IPS-18a (cell line): ENCODE measurements around the gene ERCC6L2.

Source experiments
- H3K27ac ChIP-seq: one replicate; pipeline ENCODE4 v1.5.1; 2013; ENCODE audit warnings: low read length
- H3K27me3 ChIP-seq: one replicate; pipeline ENCODE4 v1.6.1; 2013; ENCODE audit warnings: mild to moderate bottlenecking, low read length; ENCODE audit not compliant: control insufficient read depth, insufficient read depth
- H3K36me3 ChIP-seq: one replicate; pipeline ENCODE4 v1.6.1; 2013; ENCODE audit warnings: low read depth, low read length; ENCODE audit not compliant: control insufficient read depth
- H3K4me1 ChIP-seq: one replicate; pipeline ENCODE4 v1.6.1; 2013; ENCODE audit warnings: low read depth, low read length; ENCODE audit not compliant: control insufficient read depth
- H3K4me3 ChIP-seq: one replicate; pipeline ENCODE4 v1.5.1; 2013; ENCODE audit warnings: low read length
- H3K9ac ChIP-seq: one replicate; pipeline ENCODE4 v1.6.1; 2013; ENCODE audit warnings: mild to moderate bottlenecking, low read length, moderate library complexity
- H3K9me3 ChIP-seq: one replicate; pipeline ENCODE4 v1.6.1; 2013; ENCODE audit warnings: low read depth, low read length; ENCODE audit not compliant: control insufficient read depth

Gene ERCC6L2

DNA sequence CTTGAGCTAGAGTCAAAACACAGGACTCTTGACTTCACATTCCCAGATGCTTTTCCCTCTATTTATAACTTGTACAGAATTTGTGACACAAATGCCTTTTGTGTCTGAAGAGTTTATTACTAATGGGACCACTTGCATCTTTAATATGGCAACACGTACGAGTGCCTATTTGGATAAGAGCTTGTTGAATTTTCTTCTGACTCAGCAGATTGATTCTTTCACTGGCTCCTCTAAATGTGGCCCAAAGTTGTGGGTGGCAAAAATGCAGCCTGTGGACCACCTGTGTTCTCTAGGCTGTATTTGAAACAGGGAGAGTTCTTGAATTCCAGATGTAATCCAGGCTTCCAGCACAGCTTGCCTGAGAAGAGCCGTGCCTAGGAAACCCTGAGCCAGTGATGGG lies 34.1 kb upstream of the ERCC6L2 start:
- Histone ChIP-seq H3K9ac (no peak overlapping the region), H3K9me3 (no peaks in the 10 kb centered on the region), H3K4me1 (no peaks in the 10 kb centered on the region), H3K36me3 (no peaks in the 10 kb centered on the region), H3K4me3 (no peak overlapping the region), H3K27ac (no peak overlapping the region), H3K27me3 (no peaks in the 10 kb centered on the region)

DNA sequence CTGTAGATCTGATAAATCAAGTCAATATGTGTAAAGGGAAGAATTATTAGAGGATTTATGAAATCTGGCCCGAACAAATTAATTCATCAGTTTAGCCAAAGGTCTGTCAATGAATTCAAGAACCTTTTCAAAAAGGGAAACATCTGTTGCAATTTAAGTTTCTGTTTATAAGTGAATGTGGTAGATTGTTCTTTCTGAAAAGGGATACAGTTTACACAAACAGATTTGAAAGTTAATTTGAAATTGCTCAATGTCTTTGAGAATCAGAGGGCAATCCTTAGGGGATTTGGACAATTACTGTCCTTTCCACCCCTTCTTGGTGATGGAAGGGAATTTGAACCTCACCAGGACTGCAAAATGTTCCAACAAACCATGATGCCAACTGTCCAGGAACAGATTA lies 29.7 kb upstream of the ERCC6L2 start:
- no peaks in the 10 kb centered on the region for H3K36me3 ChIP-seq
- no peaks in the 10 kb centered on the region for H3K4me1 ChIP-seq
- H3K4me3 ChIP-seq = no peak overlapping the region
- no peaks in the 10 kb centered on the region for H3K9me3 ChIP-seq
- H3K27me3 ChIP-seq = no peaks in the 10 kb centered on the region
- no peak overlapping the region for H3K27ac ChIP-seq
- no peak overlapping the region for H3K9ac ChIP-seq

- Histone ChIP-seq H3K27ac (no peak overlapping the region), H3K4me1 (no peaks in the 10 kb centered on the region), H3K4me3 (no peak overlapping the region), H3K27me3 (no peaks in the 10 kb centered on the region), H3K9me3 (no peaks in the 10 kb centered on the region), H3K36me3 (no peaks in the 10 kb centered on the region), H3K9ac (no peak overlapping the region)
These were observed 26.7 kb upstream of the ERCC6L2 start for GRCh38 chr9:95848764-95849163.

DNA sequence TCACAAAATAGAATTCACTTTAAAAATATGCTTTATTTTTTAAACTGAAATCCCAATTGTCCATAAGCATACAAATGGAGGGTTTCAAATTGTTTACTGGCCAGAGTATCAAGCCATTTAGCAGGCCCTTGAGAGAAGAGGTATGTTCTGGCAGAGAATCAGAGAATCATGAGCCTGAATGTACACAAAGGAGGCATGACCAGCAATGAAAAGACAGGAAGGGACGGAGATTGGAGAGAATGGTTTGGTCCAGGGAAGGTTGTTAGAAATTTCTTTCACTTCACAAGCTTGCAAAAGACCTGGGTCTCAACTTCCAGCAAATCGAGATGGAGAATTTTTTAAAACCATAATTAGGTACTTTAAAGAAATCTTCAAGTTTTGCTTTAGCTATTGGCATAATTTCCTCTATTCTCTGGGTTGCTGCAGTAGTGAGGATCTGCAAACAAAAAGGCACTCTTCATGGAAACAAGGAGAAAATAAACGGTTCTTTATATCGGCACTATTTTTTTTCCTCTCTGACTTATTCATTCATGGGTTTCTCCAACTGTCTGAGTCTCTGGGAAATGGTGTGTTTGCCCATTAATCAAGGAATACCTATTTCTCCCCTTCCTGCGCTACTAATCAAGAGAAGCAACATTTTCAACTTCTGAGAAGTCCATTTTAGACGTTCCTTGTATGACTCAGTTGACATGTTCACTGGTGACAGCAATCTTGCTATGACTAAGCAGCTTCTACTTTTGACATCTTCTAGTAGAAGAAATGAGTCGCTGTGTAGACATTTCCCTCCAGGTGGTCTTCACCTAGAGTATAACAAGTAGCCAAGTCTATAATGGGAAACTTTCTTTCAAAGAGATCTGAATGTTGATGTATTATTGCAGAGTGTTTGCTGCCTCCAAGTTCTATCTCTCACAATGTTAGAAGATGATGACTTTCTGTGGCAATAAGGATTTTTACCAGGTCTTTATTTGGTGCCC lies 23.1 kb upstream of the ERCC6L2 start:
- no peak overlapping the region for H3K27ac ChIP-seq

DNA sequence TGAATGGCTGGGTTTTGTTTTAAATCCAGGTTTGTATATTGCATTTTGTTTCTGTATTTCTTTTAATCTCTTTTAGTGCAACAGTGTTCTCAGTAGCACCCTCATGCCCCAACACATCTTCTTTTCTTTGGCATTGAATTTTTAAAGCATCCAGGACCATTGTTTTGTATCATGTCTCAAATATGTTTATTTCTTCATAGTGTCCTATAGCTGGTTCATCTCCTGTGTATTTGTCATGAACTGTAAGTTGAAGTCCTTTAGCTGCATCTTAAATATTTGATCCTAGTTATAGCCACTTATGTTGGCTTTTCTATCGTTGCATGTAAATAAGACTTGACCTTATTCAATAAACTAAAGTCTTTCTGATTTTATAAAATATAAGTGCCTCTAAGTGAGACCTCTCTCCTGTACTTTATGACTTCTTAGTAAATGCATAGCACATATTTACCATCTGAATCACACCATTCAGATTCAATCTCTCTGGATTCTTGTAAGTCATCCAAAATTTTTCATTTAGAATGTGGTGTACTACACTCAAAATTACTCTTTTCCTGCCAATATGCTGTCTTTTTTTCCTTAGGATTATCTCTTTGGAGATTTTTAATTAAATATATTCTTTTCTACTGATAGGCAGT lies 21.0 kb upstream of the ERCC6L2 start:
- no peak overlapping the region for H3K4me3 ChIP-seq
- peaks cover 7% of the 10 kb centered on the region for H3K4me1 ChIP-seq
- no peaks in the 10 kb centered on the region for H3K36me3 ChIP-seq
- H3K9me3 ChIP-seq = no peaks in the 10 kb centered on the region
- H3K9ac ChIP-seq = no peak overlapping the region
- H3K27me3 ChIP-seq = no peaks in the 10 kb centered on the region
- no peak overlapping the region for H3K27ac ChIP-seq

More for the DNA sequence above, 23.1 kb upstream of the ERCC6L2 start:
- Histone ChIP-seq H3K4me3 (no peak overlapping the region), H3K9ac (no peak overlapping the region), H3K36me3 (no peaks in the 10 kb centered on the region), H3K4me1 (peaks cover 7% of the 10 kb centered on the region), H3K9me3 (no peaks in the 10 kb centered on the region), H3K27me3 (no peaks in the 10 kb centered on the region)

DNA sequence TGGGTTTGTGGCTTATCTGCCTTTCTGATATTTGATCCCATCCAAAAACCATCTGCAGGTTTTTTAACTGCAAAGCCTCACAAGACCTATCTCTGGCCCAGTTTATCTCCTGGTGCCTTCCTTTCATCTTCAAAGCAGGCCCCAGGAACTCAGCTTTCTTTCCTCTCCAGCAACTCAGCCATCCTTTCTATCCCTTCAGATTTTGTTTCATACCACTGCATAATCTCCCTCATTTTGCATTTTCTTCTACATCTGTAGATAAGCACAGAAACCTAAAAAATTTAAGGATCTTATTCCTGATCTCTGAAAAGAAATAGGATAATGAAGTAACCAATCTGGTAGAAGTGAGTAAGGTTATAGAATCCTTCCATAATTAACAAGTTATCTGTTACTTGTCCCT lies 19.5 kb upstream of the ERCC6L2 start:
- Histone ChIP-seq H3K9ac (no peak overlapping the region), H3K27ac (no peak overlapping the region), H3K27me3 (no peaks in the 10 kb centered on the region), H3K4me3 (no peak overlapping the region), H3K9me3 (no peaks in the 10 kb centered on the region), H3K4me1 (peaks cover 7% of the 10 kb centered on the region), H3K36me3 (no peaks in the 10 kb centered on the region)

DNA sequence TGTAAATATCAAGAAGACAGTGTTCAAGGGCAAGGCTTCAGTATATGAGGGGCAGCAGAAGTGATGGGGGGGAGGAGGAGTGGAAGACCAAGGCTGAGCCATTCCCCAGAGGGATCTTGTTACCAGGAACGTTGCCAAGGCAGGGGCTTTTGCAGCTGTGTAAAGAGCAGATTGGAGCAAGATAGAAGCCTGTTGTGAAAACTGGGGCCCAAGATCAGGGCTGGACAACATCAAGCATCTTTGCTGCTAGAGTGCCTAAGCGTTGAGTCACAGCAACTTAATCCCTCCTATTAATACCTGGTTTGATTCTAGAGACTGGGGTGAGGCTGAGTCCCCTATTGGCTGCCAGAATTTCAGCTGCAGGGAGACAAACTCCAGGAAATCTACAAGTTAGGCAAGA lies 18.4 kb upstream of the ERCC6L2 start:
- Histone ChIP-seq H3K9me3 (no peaks in the 10 kb centered on the region), H3K9ac (no peak overlapping the region), H3K4me1 (peaks cover 7% of the 10 kb centered on the region), H3K27ac (no peak overlapping the region), H3K4me3 (no peak overlapping the region), H3K36me3 (no peaks in the 10 kb centered on the region), H3K27me3 (no peaks in the 10 kb centered on the region)

DNA sequence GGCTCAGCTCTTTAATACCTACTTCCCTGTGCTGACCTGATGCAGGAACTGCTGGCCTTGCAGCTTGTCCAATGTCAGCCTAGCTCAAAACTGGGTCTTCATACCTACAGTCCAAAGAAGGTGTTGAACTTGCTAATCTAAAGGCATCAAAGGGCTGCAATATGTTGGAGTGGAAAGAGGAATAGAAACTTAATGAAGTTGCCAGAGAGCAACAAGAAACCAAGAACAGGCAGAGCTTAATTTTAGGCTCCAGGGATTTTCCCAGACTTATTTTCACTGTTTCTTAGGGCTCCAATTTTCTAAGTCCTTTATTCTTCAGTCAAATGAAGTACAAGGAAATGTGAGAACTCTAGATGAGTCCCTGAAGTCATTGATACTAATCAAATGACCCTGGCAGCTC lies 17.6 kb upstream of the ERCC6L2 start:
- Histone ChIP-seq H3K4me1 (peaks cover 7% of the 10 kb centered on the region), H3K4me3 (no peak overlapping the region), H3K27ac (no peak overlapping the region), H3K36me3 (no peaks in the 10 kb centered on the region), H3K27me3 (no peaks in the 10 kb centered on the region), H3K9ac (no peak overlapping the region), H3K9me3 (no peaks in the 10 kb centered on the region)

DNA sequence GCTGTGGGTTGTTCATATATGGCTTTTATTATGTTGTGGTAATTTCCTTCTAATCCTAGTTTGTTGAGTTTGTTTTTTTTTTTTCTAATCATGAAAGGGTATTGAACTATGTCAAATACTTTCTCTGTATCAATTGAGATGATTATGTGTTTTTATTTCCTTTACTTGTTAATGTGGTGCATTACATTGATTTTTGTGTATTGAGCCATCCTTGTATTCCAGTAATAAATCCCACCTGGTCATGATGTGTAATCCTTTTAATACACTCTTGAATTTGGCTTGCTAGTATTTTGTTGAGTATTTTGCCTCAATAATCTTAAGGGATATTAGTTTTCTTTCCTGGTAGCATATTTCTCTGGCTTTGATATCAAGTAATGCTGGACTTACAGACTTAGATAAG lies 13.1 kb upstream of the ERCC6L2 start:
- Histone ChIP-seq H3K27me3 (no peaks in the 10 kb centered on the region), H3K9ac (no peak overlapping the region), H3K4me1 (no peaks in the 10 kb centered on the region), H3K27ac (no peak overlapping the region), H3K4me3 (no peak overlapping the region), H3K9me3 (no peaks in the 10 kb centered on the region), H3K36me3 (no peaks in the 10 kb centered on the region)

- H3K27me3 ChIP-seq = no peaks in the 10 kb centered on the region
- H3K9me3 ChIP-seq = no peaks in the 10 kb centered on the region
- no peaks in the 10 kb centered on the region for H3K4me1 ChIP-seq
- no peak overlapping the region for H3K9ac ChIP-seq
- H3K4me3 ChIP-seq = no peak overlapping the region
- H3K27ac ChIP-seq = no peak overlapping the region
- H3K36me3 ChIP-seq = no peaks in the 10 kb centered on the region
These were observed 10.5 kb upstream of the ERCC6L2 start for GRCh38 chr9:95864852-95865580.

DNA sequence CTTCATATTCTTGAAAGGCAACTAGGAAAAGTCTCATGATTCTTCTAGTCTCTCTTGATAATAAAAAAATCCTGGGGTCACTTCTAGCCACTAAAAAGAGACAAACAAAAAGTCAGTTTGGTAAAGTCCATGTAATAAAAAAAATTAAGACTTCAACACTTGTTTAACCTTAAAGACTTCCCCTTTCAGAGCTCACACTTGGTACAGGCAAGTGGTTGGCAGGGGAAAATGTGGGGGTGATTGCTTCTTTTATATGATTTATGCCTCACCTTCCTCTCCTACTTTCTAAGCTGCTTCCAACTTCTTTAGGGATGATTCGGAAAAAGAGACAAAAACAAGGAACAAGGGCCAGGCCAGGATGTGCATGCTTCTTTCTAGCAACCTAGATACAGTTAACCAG lies 5.1 kb upstream of the ERCC6L2 start:
- Histone ChIP-seq H3K27me3 (no peaks in the 10 kb centered on the region), H3K4me1 (peaks cover 7% of the 10 kb centered on the region), H3K9ac (no peak overlapping the region), H3K9me3 (no peaks in the 10 kb centered on the region), H3K4me3 (no peak overlapping the region), H3K27ac (no peak overlapping the region), H3K36me3 (no peaks in the 10 kb centered on the region)
